Activated gamma-delta T cell (primary cell): Measurements from ENCODE around the gene PTGR2.
A peak's percentile ranks its signal among the peaks of the same experiment; 100 is the strongest.
"Not testable (repeated sequence)": the region's sequence is repeated elsewhere in the genome, so short reads cannot be mapped to it uniquely, and the experiment has no call there.

Source experiments
- DNase-seq: peaks from one replicate; lab custom pipeline; 2025; lab: John Stamatoyannopoulos, UW
- total RNA-seq, 2 donors: gene quantifications; one replicate each; lab custom pipeline; 2026; lab: John Stamatoyannopoulos, UW

The PTGR2 gene
- 2.1 to 2.9 reads per million in 2 donors for total RNA-seq

- peak; percentile 76 for DNase-seq
These were observed at the start of gene PTGR2 for GRCh38 chr14:73851567-73852382. PTGR2 (plus strand) TSS chr14:73851831; CDS start chr14:73858863, 7,032 bp downstream.

- DNase-seq, result no peak
These were observed 49.0 kb upstream of the PTGR2 start for GRCh38 chr14:73802431-73803188.

- DNase-seq, result no peak
These were observed 47.0 kb upstream of the PTGR2 start for GRCh38 chr14:73804636-73805035.

- no peak for DNase-seq
These were observed 44.2 kb upstream of the PTGR2 start for GRCh38 chr14:73807457-73807856.

GRCh38 chr14:73809391-73809790 lies 42.2 kb upstream of the PTGR2 start:
- no peak for DNase-seq

- DNase-seq, result no peak
These were observed 41.0 kb upstream of the PTGR2 start for GRCh38 chr14:73810478-73811163.

GRCh38 chr14:73811164-73811503 lies 40.5 kb upstream of the PTGR2 start:
- DNase-seq, result no peak

- no peak for DNase-seq
These were observed 37.5 kb upstream of the PTGR2 start for GRCh38 chr14:73814153-73814552.

- no peak for DNase-seq
These were observed 35.8 kb upstream of the PTGR2 start for GRCh38 chr14:73815849-73816248.

- DNase-seq, result no peak
These were observed 35.2 kb upstream of the PTGR2 start for GRCh38 chr14:73816393-73816816.

GRCh38 chr14:73817020-73817655 lies 34.5 kb upstream of the PTGR2 start:
- DNase-seq, result no peak

GRCh38 chr14:73818821-73819220 lies 32.8 kb upstream of the PTGR2 start:
- no peak for DNase-seq

GRCh38 chr14:73820631-73821030 lies 31.0 kb upstream of the PTGR2 start:
- DNase-seq, result no peak

- DNase-seq, result no peak
These were observed 28.2 kb upstream of the PTGR2 start for GRCh38 chr14:73823339-73823885.

GRCh38 chr14:73824127-73824526 lies 27.5 kb upstream of the PTGR2 start:
- DNase-seq, result no peak

- DNase-seq, result no peak
These were observed 27.1 kb upstream of the PTGR2 start for GRCh38 chr14:73824536-73824935.

- peak; percentile 17 for DNase-seq
These were observed 26.0 kb upstream of the PTGR2 start for GRCh38 chr14:73825551-73826188.

- DNase-seq, result not testable (repeated sequence)
These were observed 24.4 kb upstream of the PTGR2 start for GRCh38 chr14:73827190-73827589.

- DNase-seq, result no peak
These were observed 22.6 kb upstream of the PTGR2 start for GRCh38 chr14:73829071-73829470.

- no peak for DNase-seq
These were observed 21.9 kb upstream of the PTGR2 start for GRCh38 chr14:73829526-73830431.
